GM12872 (cell line): ENCODE data around the gene PDE11A.

Source experiments
- TF ChIP-seq, protein P1 (sequence below): IDR thresholded peaks from 3 replicates; pipeline ENCODE4 v1.5.1; 2011; ENCODE audit warnings: low read depth, mild to moderate bottlenecking, low read length, moderate library complexity; ENCODE audit not compliant: insufficient read depth

Gene PDE11A

DNA sequence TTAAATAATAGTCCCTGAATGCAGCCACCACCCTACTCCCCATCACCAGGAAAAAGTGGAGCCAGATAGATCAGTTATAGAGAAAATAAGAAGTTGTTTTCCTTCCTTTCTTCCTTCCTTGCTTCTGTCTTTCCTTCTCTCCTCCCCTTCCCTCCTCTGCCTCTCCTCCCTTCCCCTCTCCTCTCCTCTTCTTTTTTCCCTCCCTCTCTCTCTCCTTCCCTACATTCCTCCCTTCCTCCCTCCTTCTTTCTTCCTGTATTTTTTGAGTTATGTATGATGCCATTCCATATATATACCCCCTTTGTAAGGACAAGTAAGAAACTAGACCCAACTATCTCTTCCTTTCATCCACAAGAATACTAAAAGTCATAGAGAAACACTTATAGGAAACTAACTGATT, 414.3 kb downstream of the PDE11A start:
- TF ChIP-seq, protein P1, sequence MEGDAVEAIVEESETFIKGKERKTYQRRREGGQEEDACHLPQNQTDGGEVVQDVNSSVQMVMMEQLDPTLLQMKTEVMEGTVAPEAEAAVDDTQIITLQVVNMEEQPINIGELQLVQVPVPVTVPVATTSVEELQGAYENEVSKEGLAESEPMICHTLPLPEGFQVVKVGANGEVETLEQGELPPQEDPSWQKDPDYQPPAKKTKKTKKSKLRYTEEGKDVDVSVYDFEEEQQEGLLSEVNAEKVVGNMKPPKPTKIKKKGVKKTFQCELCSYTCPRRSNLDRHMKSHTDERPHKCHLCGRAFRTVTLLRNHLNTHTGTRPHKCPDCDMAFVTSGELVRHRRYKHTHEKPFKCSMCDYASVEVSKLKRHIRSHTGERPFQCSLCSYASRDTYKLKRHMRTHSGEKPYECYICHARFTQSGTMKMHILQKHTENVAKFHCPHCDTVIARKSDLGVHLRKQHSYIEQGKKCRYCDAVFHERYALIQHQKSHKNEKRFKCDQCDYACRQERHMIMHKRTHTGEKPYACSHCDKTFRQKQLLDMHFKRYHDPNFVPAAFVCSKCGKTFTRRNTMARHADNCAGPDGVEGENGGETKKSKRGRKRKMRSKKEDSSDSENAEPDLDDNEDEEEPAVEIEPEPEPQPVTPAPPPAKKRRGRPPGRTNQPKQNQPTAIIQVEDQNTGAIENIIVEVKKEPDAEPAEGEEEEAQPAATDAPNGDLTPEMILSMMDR = no peak

DNA sequence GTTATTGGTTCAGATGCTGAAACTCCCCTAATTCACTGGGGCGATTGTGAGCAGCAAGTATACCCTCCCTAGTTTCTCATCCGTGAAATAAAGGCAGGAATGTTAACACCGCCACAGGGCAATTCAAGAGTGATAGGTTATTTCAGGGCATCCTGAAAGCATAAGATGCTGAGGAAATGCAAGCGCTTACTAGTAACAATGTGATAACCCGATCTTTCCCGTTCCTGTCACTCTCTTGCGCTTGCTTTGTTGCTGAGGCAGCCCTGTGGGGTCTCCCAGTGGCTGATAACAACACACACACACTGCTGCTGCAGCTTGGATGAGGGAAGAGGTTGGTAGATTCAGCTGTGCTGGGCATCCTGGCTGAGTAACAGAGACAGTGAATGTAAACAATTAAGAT, 420.7 kb downstream of the PDE11A start:
- TF ChIP-seq, protein P1 = no peak

DNA sequence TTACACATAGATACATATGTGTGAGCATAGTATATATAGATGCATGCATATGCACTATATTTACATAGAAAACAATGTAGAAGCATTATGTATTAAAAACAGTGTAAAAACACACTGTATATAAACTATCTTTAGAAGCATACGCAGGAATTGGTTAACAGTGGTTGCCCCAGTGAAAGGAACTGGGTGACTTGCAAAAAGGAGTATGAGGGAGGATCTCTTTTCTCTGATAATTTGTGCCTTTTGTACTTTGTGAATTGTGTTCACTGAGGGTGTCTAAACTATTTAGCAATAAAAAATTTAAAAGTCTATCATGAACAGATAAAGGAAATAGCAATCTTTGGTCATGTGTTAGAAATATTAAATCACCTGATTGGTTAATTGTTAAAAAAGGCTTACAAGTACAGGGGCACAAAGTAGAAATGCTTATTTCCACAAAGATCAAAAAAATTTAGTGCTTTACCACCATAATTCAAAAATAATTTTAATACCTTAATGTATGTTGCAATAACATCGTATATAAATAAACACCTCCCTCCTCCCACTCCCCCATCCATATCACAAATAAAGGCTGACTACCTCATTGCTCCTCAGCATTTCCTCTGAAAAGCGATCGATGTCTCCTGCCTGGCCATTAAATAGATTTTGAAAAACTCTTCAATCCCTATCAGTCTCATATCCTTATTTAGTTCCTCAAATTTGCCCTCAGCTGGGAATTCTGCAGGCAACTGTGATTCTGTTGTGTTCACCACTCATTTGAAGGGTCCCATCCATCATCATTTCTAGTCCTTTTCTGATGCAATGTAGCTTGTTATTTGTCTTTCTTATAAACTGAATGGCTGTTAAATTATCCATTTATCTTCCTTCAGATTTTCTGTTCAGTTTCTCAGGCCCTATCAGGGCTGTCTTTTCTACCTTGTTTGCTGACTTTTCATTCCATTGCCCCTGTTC, 422.7 kb downstream of the PDE11A start:
- TF ChIP-seq, protein P1 = no peak

DNA sequence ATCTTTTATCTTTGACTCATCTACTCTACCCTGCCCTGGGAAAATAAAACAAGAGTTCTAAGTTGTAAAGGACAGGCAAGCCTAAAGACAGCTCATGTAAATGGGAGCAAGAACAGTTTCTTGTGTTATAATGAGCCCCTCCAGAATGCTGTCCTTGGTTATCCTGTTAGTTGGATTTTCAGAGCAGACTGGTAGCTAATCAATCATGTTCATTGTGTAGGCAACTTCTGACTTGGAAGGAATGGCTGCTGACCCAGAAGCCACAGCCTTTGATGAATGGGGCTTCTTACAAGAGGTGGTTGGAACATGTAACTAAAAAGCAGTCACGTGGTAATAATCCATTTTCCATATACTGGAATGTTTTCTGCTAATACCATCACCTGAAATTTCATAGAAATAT, 425.8 kb downstream of the PDE11A start:
- TF ChIP-seq, protein P1 = no peak

DNA sequence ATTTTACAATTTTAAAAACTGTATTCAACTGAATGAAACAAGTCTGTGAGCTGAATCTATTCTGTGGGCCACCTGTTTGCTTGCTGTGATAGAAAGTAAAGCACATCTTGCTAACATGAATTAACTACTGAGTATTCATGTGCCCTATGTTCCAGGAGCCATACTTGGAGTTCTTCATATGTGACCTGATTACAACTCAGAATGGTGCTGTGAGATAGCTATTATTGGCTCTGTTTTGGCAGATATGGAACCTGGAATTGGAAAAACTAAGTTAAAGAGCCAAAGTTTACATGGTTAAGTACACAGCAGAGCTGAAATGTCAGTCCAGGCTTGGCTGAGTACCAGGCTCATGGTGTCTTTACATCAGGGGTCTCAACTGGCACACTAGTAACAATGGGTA, 426.3 kb downstream of the PDE11A start:
- TF ChIP-seq, protein P1 = no peak

DNA sequence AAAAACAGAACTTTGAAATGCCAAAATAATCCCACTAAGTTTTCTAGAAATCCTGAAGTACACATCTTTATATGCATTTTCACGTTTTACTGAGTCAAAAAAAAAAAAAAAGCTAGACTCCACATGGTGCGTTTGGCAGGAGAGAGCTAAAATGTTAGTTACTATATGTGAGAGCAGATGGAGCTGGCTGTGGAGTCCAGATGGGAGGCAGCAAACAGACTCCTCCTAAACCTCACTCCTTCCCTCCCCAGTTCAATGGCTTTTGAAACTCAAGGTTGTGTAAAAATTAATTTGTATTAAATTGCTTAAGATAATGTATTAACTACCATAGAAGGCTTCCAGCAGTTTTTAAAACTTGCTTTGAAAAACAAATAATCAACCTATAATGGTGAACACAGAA, 431.2 kb downstream of the PDE11A start:
- TF ChIP-seq, protein P1 = no peak

DNA sequence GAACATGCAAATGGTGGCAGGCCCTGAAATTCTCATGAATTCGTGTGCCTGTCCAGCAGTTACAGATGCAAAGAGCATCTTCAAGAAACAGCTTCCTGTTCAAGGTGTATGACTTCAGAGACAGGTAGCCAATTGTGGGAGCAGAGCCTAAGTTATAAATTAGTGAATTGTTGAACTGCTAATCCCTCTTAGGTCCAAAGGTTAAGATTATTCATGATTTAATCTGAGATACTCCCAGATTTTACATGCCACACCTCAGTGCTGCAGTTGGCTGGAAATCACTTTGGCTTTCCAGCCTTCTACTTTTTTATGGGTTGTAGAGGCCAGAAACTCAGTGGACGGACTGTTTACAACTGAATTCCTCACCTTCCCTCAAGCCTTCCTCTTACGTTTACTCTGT, 432.2 kb downstream of the PDE11A start:
- TF ChIP-seq, protein P1 = no peak
